ENCODE measurements around the gene DNAH1. TPM values are rescaled to one million over a fixed set of nuclear protein-coding genes. Genes with fewer than 3 reads are reported as not detected.

The DNAH1 gene
- total RNA-seq, 1 donor from 2014 or later: 0.80 TPM

DNA sequence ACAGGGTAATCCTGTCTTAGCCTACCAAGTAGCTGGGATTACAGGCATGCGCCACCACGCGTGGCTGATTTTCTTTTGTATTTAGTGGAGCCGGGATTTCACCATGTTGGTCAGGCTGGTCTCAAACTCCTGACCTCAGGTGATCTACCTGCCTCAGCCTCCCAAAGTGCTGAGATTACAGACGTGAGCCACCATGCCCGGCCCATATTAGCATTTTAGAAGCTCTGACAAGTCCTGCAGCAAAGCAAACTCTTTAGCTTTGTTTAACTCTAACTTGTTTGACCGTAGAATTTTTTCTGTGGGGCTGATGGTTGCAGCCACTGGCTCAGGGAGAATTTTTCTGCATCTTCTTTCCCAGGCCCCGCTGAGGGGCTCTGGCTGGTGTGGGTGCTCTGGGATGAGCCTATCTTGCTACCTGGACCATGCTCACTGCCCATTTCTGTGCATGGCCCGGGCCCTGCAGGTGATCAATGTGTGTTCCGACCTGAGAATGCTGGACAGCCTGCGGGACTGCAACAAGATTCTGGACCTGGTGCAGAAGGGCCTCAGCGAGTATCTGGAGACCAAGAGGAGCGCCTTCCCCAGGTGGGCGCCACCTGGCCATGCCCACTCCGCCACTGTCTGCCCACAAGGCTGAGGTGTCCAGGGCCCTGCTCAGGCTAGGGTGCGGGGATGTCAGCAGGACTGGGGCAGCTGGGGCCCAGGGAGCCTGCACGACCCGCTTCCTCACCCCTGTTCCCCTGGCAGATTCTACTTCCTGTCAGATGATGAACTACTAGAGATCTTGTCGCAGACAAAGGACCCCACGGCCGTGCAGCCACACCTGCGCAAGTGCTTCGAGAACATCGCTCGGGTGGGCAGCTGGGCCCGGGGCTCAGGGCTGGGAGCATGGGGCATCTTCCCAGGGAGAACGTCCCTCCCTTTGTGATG, 41.3 kb downstream of the DNAH1 start:
- Histone ChIP-seq H3K9ac (no peak overlapping the region), H3K27me3 (no peaks in the 10 kb centered on the region), H3K36me3 (no peaks in the 10 kb centered on the region), H3K9me3 (ENCODE audit: low read depth) (no peaks in the 10 kb centered on the region), H3K4me1 (peaks cover 6% of the 10 kb centered on the region), H3F3A (ENCODE audit: low read depth) (no peaks in the 10 kb centered on the region), H3K4me3 (no peak overlapping the region), H4K20me1 (ENCODE audit: low read depth) (no peaks in the 10 kb centered on the region), H3K79me2 (ENCODE audit: low read depth) (no peaks in the 10 kb centered on the region), H3K27ac (no peak overlapping the region), H3K4me2 (no peak overlapping the region), H2AFZ (replicated peaks) (no peak overlapping the region)
- no peak overlapping the region for H3K27ac Mint-ChIP-seq
- H3K9me3 Mint-ChIP-seq: no peaks in the 10 kb centered on the region
- H3K4me1 Mint-ChIP-seq: no peaks in the 10 kb centered on the region
- no peak overlapping the region for H3K4me3 Mint-ChIP-seq
- DNase-seq (ENCODE audit: low spot score): no peak
- no peak for TF ChIP-seq EZH2 (IDR thresholded peaks at IDR 0.05)
- TF ChIP-seq, protein P1, sequence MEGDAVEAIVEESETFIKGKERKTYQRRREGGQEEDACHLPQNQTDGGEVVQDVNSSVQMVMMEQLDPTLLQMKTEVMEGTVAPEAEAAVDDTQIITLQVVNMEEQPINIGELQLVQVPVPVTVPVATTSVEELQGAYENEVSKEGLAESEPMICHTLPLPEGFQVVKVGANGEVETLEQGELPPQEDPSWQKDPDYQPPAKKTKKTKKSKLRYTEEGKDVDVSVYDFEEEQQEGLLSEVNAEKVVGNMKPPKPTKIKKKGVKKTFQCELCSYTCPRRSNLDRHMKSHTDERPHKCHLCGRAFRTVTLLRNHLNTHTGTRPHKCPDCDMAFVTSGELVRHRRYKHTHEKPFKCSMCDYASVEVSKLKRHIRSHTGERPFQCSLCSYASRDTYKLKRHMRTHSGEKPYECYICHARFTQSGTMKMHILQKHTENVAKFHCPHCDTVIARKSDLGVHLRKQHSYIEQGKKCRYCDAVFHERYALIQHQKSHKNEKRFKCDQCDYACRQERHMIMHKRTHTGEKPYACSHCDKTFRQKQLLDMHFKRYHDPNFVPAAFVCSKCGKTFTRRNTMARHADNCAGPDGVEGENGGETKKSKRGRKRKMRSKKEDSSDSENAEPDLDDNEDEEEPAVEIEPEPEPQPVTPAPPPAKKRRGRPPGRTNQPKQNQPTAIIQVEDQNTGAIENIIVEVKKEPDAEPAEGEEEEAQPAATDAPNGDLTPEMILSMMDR (IDR thresholded peaks at IDR 0.05): no peak
- TF ChIP-seq EZH2phosphoT487 (IDR thresholded peaks at IDR 0.05): no peak
- no peaks in the 10 kb centered on the region for H3K36me3 Mint-ChIP-seq
- peaks cover 4% of the 10 kb centered on the region for H3K27me3 Mint-ChIP-seq (ENCODE audit: insufficient read depth, low read depth)

DNA sequence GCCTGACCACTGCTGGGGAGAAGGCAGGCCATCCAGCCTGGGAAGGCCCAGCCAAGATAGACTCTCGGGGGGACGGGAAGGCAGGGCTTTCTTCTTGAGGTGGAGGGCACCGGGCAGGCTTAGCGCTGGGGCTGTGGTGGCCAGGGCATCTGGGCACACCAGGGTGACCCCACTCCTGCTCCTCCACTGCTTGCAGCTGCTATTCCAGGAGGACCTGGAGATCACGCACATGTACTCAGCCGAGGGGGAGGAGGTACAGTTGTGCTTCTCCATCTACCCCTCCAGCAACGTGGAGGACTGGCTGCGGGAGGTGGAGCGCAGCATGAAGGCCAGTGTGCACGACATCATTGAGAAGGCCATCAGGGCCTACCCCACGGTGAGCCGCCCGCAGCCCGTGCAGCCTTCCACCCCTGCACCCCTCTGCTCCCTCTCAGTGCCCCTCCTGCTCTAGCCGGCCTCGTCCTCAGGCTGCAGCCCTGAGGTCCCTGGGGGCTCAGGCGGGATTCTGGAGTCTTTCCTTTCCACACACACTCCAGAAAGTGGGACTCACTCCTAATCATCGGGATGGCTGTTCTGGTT, 42.3 kb downstream of the DNAH1 start:
- no peaks in the 10 kb centered on the region for H3K9me3 Mint-ChIP-seq
- peaks cover 4% of the 10 kb centered on the region for H3K27me3 Mint-ChIP-seq (ENCODE audit: insufficient read depth, low read depth)
- Histone ChIP-seq H3K9ac (no peak overlapping the region), H2AFZ (replicated peaks) (no peak overlapping the region), H3K27me3 (no peaks in the 10 kb centered on the region), H3K27ac (no peak overlapping the region), H3K36me3 (no peaks in the 10 kb centered on the region), H3K4me3 (no peak overlapping the region), H3K4me1 (peaks cover 6% of the 10 kb centered on the region), H4K20me1 (ENCODE audit: low read depth) (no peaks in the 10 kb centered on the region), H3K4me2 (no peak overlapping the region), H3F3A (ENCODE audit: low read depth) (no peaks in the 10 kb centered on the region), H3K9me3 (ENCODE audit: low read depth) (no peaks in the 10 kb centered on the region), H3K79me2 (ENCODE audit: low read depth) (no peaks in the 10 kb centered on the region)
- no peak overlapping the region for H3K27ac Mint-ChIP-seq
- no peak for DNase-seq (ENCODE audit: low spot score)
- TF ChIP-seq EZH2 (IDR thresholded peaks at IDR 0.05) (no peak), EZH2phosphoT487 (IDR thresholded peaks at IDR 0.05) (no peak)
- TF ChIP-seq, protein P1 (IDR thresholded peaks at IDR 0.05): no peak
- no peak overlapping the region for H3K4me3 Mint-ChIP-seq
- no peaks in the 10 kb centered on the region for H3K4me1 Mint-ChIP-seq
- no peaks in the 10 kb centered on the region for H3K36me3 Mint-ChIP-seq

DNA sequence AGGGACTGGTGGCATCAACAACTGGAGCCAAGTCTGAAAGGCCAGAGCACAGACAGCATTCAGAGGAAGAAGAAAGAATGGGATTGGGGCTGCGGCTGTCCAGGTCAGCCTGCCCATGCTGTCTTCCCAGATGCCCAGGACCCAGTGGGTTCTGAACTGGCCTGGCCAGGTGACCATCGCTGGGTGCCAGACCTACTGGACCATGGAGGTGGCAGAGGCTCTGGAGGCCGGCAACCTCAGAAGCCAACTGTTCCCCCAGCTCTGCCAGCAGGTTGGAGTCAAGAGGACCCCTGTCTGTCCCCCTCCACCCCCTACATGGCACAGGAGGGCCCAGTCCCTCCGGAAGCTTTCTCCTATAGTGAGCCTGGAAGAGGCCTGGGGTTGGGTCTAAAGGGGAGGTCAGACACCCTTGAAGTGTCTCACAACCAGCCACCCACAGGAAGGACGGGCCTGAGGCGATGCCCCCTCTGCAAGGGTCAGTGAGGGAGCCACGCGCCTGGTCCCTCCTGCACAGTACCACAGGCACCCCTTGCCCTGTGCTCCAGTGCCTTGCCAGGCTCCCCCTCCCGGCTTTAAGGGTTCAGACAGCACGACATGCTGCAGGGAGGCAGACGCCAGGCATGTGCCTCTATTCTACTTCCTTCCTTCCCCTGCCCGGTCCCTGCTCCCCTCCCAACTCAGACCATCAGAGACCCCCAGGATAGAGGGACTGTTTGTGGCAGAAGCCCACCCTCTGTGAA, 43.2 kb downstream of the DNAH1 start:
- peaks cover 4% of the 10 kb centered on the region for H3K36me3 Mint-ChIP-seq

More for the DNA sequence above, 43.2 kb downstream of the DNAH1 start:
- no peak for TF ChIP-seq EZH2phosphoT487 (IDR thresholded peaks at IDR 0.05)
- TF ChIP-seq EZH2 (IDR thresholded peaks at IDR 0.05): no peak
- TF ChIP-seq, protein P1 (IDR thresholded peaks at IDR 0.05): no peak
- Histone ChIP-seq H3K36me3 (no peaks in the 10 kb centered on the region), H3K4me1 (peaks cover 6% of the 10 kb centered on the region), H3K79me2 (ENCODE audit: low read depth) (no peaks in the 10 kb centered on the region), H3K4me3 (no peak overlapping the region), H3K27me3 (no peaks in the 10 kb centered on the region), H3K27ac (no peak overlapping the region), H3K9ac (no peak overlapping the region), H3F3A (ENCODE audit: low read depth) (no peaks in the 10 kb centered on the region), H3K9me3 (ENCODE audit: low read depth) (no peaks in the 10 kb centered on the region), H2AFZ (replicated peaks) (no peak overlapping the region), H3K4me2 (no peak overlapping the region), H4K20me1 (ENCODE audit: low read depth) (no peaks in the 10 kb centered on the region)
- Mint-ChIP-seq H3K27me3 (ENCODE audit: insufficient read depth, low read depth) (peaks cover 4% of the 10 kb centered on the region), H3K27ac (no peak overlapping the region), H3K4me3 (no peak overlapping the region), H3K9me3 (no peaks in the 10 kb centered on the region), H3K4me1 (no peaks in the 10 kb centered on the region)
- DNase-seq (ENCODE audit: low spot score): no peak

Data from neural progenitor cell (in vitro differentiated cells).